Keratinocyte (primary cell): ENCODE measurements around the gene UBE2K. TPM values are rescaled to one million over a fixed set of nuclear protein-coding genes. Genes with fewer than 3 reads are reported as not detected.
A peak's percentile ranks its signal among the peaks of the same experiment; 100 is the strongest.
"Not testable (repeated sequence)": the region's sequence is repeated elsewhere in the genome, so short reads cannot be mapped to it uniquely, and the experiment has no call there.

ENCODE experiments used
- DNase-seq: peaks from one replicate; pipeline ENCODE4 v3.0.0-alpha.2; 2011; ENCODE audit warnings: low read depth, missing footprints, low spot score
- FAIRE-seq: peaks from 2 replicates; lab custom pipeline; 2011; peaks lifted over from hg19 to GRCh38; lab: Jason Lieb, UNC
- H2AFZ ChIP-seq: 2 replicates; pipeline ENCODE4 v1.6.0; 2012; ENCODE audit warnings: low read length, control low read depth, inconsistent platforms; ENCODE audit not compliant: control insufficient read depth
- H3K27ac ChIP-seq: 2 replicates; pipeline ENCODE4 v1.5.1; 2011; ENCODE audit warnings: low read length; ENCODE audit not compliant: control insufficient read depth, insufficient read depth
- H3K27me3 ChIP-seq: 3 replicates; pipeline ENCODE4 v1.6.0; 2011; ENCODE audit warnings: low read length; ENCODE audit not compliant: control insufficient read depth, insufficient read depth; ENCODE audit errors: extremely low read depth
- H3K36me3 ChIP-seq, 2 experiments: 2 replicates in 1 of 2; 3 replicates in 1 of 2; pipeline ENCODE4 v1.5.1; 2011; ENCODE audit warnings: low read length in 2 of 2, mild to moderate bottlenecking in 1 of 2; ENCODE audit not compliant: control insufficient read depth in 2 of 2, insufficient read depth in 2 of 2; ENCODE audit errors: extremely low read depth in 1 of 2
- H3K4me1 ChIP-seq: 3 replicates; pipeline ENCODE4 v1.5.1; 2011; ENCODE audit warnings: low read length; ENCODE audit not compliant: control insufficient read depth, insufficient read depth; ENCODE audit errors: extremely low read depth
- H3K4me2 ChIP-seq: 3 replicates; pipeline ENCODE4 v1.6.0; 2011; ENCODE audit warnings: low read depth, low read length; ENCODE audit not compliant: control insufficient read depth, insufficient read depth; ENCODE audit errors: extremely low read depth
- H3K4me3 ChIP-seq, 3 experiments: fragments of 200-600 bp in 1 of 3; sonication (generic) in 1 of 3; 2 replicates in 2 of 3; 3 replicates in 1 of 3; pipeline ENCODE4 v1.5.1; 2011 to 2016; ENCODE audit warnings: low read length in 3 of 3, mild to moderate bottlenecking in 3 of 3, control low read depth in 2 of 3, inconsistent platforms in 1 of 3, low read depth in 1 of 3, mixed read lengths in 1 of 3, mixed run types in 1 of 3, moderate library complexity in 1 of 3; ENCODE audit not compliant: control insufficient read depth in 2 of 3, insufficient read depth in 2 of 3; ENCODE audit errors: extremely low read depth in 1 of 3
- H3K79me2 ChIP-seq: 2 replicates; pipeline ENCODE4 v1.6.0; 2012; ENCODE audit warnings: low read length; ENCODE audit not compliant: control insufficient read depth, insufficient read depth
- H3K9ac ChIP-seq: 3 replicates; pipeline ENCODE4 v1.6.0; 2011; ENCODE audit warnings: low read length; ENCODE audit not compliant: control insufficient read depth, insufficient read depth; ENCODE audit errors: extremely low read depth
- H3K9me1 ChIP-seq: 3 replicates; pipeline ENCODE4 v1.6.0; 2011; ENCODE audit warnings: low read length; ENCODE audit not compliant: control insufficient read depth, insufficient read depth; ENCODE audit errors: extremely low read depth
- H3K9me3 ChIP-seq: 2 replicates; pipeline ENCODE4 v1.5.1; 2012; ENCODE audit warnings: low read depth, low read length; ENCODE audit not compliant: control insufficient read depth
- H4K20me1 ChIP-seq: 3 replicates; pipeline ENCODE4 v1.6.0; 2011; ENCODE audit warnings: low read length; ENCODE audit not compliant: control insufficient read depth, insufficient read depth; ENCODE audit errors: extremely low read depth
- EZH2 ChIP-seq: IDR thresholded peaks from one replicate; pipeline ENCODE4 v1.6.1; 2012; ENCODE audit warnings: inconsistent platforms, mild to moderate bottlenecking, low read length, moderate library complexity
- dilution Hi-C: fragments of 300-500 bp; cut with MboI; formaldehyde crosslinking; loops from one replicate; pipeline ENCODE4 v1.7.0; 2020; ENCODE audit warnings: low sequenced_read_pairs; ENCODE audit not compliant: extremely low pct_ligation_motif_present
- polyA plus RNA-seq, 5 experiments: library from polyadenylated mRNA; depleted of rRNA in 3 of 5; stranded (reverse) in 3 of 5; stranded (forward) in 1 of 5; unstranded in 1 of 5; fragments of >200 nt; gene quantifications; 1 replicate in 1 of 5; 2 replicates in 3 of 5; 3 replicates in 1 of 5; pipeline versions ENCODE4 v1.2.1 to v1.2.3, GENCODE V29; 2011 to 2012; ENCODE audit warnings: missing spikeins in 2 of 5, low read depth in 1 of 5, low replicate concordance in 1 of 5
- TF ChIP-seq, protein P1 (sequence below), 3 experiments: IDR thresholded peaks in 1 of 3; conservative IDR thresholded peaks in 1 of 3; optimal IDR thresholded peaks in 1 of 3; 2 replicates in 2 of 3; 3 replicates in 1 of 3; pipeline versions ENCODE3 to v1.5.1; 2011; ENCODE audit warnings: low read length in 3 of 3, mild to moderate bottlenecking in 3 of 3, moderate library complexity in 2 of 3, control low read depth in 1 of 3, inconsistent platforms in 1 of 3; ENCODE audit not compliant: insufficient read depth in 2 of 3; ENCODE audit errors: extremely low read depth in 1 of 3

The UBE2K gene
- polyA plus RNA-seq, 1 donor (not counting 4 experiments of a cell fraction or from before 2014, with no cell fraction given): 163 TPM

DNA sequence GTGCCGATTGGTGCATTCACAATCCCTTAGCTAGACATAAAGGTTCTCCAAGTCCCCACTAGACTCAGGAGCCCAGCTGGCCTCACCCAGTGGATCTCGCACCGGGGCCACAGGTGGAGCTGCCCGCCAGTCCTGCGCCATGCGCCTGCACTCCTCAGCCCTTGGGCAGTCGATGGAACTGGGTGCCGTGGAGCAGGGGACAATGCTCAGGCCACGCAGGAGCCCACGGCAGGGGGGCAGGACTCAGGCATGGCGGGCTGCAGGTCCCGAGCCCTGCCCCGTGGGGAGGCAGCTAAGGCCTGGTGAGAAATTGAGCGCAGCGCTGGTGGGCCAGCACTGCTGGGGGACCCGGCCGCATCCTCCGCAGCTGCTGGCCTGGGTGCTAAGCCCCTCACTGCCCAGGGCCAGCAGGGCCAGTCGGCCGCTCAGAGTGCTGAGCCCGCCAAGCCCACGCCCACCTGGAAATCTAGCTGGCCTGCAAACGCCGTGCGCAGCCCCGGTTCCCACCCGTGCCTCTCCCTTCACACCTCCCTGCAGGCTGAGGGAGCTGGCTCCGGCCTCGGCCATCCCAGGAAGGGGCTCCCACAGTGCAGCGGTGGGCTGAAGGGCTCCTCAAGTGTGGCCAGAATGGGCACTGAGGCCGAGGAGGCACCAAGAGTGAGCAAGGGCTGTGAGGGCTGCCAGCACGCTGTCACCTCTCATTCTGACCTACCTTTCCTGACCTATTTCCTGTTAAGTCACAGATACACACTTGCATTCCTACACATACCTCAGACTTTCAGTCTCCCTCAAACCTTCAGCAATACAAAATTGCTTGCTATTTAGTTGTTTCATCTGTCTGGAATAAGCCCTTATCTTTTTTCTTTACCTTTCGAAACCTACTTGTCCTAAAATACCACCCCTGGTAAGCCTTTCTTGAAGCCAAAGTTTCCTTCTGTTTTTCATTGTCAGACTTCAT lies 20.7 kb downstream of the UBE2K start:
- H2AFZ ChIP-seq: no peak overlapping the region
- no peaks in the 10 kb centered on the region for H3K9me3 ChIP-seq
- H4K20me1 ChIP-seq: peaks cover 18% of the 10 kb centered on the region
- dilution Hi-C loops: no loop called here
- H3K27me3 ChIP-seq: no peaks in the 10 kb centered on the region
- no peaks in the 10 kb centered on the region for H3K9me1 ChIP-seq
- H3K4me3 ChIP-seq: no peak overlapping the region
- H3K36me3 ChIP-seq: peaks cover 3 to 5% of the 10 kb centered on the region in 2 experiments
- no peaks in the 10 kb centered on the region for H3K4me1 ChIP-seq
- no peak for TF ChIP-seq EZH2
- TF ChIP-seq, protein P1, sequence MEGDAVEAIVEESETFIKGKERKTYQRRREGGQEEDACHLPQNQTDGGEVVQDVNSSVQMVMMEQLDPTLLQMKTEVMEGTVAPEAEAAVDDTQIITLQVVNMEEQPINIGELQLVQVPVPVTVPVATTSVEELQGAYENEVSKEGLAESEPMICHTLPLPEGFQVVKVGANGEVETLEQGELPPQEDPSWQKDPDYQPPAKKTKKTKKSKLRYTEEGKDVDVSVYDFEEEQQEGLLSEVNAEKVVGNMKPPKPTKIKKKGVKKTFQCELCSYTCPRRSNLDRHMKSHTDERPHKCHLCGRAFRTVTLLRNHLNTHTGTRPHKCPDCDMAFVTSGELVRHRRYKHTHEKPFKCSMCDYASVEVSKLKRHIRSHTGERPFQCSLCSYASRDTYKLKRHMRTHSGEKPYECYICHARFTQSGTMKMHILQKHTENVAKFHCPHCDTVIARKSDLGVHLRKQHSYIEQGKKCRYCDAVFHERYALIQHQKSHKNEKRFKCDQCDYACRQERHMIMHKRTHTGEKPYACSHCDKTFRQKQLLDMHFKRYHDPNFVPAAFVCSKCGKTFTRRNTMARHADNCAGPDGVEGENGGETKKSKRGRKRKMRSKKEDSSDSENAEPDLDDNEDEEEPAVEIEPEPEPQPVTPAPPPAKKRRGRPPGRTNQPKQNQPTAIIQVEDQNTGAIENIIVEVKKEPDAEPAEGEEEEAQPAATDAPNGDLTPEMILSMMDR (optimal IDR thresholded peaks at IDR 0.05 in 1 of 3, IDR thresholded peaks at IDR 0.05 in 1 of 3, conservative IDR thresholded peaks at IDR 0.05 in 1 of 3; ENCODE audit: extremely low read depth in 1 of 3, insufficient read depth in 2 of 3, low read length in 3 of 3): no peak
- peaks cover 95% of the 10 kb centered on the region for H3K79me2 ChIP-seq
- H3K4me2 ChIP-seq: no peak overlapping the region
- H3K9ac ChIP-seq: no peak overlapping the region
- FAIRE-seq (no peak), DNase-seq (no peak)
- H3K27ac ChIP-seq: no peak overlapping the region

DNA sequence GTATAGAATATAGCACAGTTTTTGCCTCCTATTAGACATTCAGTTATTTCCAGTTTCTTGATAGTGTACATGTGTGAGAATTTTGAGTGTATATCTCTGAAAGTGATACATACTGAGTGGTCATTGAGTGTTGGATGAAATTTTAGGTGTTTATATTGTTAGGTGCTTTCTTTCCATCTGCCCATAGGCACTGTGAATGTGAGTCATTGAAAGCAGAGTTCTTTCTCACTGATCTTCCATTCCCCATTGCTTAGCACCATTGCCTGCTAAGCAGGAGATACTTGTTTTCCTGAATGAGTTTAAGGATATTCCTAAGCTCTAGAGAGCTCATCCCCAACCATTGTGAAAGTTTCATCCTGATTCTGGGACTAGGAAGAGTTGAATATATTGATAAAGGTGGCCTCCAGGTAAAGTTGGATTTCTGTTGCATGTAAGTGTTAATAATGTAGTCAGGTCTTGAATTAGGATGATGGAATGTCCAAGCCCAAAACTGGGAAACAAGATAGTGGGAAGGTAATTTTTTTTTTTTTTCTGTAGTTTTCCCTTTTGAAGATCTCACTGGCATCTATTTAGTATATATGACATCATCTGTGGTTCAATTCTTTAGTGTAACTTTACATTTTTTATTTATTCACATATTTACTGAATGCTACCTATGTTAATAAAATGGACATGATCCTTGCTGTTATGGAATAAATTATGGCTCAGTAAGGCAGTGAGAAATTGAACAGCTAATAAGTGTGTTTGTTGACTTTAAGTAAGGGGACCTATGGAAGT lies 22.1 kb downstream of the UBE2K start:
- peak; percentile 23 for FAIRE-seq
- Histone ChIP-seq H3K27ac (no peak overlapping the region), H3K4me3 (no peak overlapping the region), H3K79me2 (peaks cover 97% of the 10 kb centered on the region), H3K9me3 (no peaks in the 10 kb centered on the region), H3K36me3 (peaks cover 2 to 3% of the 10 kb centered on the region in 2 experiments), H2AFZ (no peak overlapping the region), H3K9ac (no peak overlapping the region), H4K20me1 (peaks cover 15% of the 10 kb centered on the region), H3K9me1 (no peaks in the 10 kb centered on the region), H3K4me2 (no peak overlapping the region), H3K27me3 (no peaks in the 10 kb centered on the region), H3K4me1 (no peaks in the 10 kb centered on the region)
- dilution Hi-C loops: no loop called here
- DNase-seq: no peak
- TF ChIP-seq, protein P1 (optimal IDR thresholded peaks at IDR 0.05 in 1 of 3, IDR thresholded peaks at IDR 0.05 in 1 of 3, conservative IDR thresholded peaks at IDR 0.05 in 1 of 3; ENCODE audit: extremely low read depth in 1 of 3, insufficient read depth in 2 of 3, low read length in 3 of 3): no peak
- no peak for TF ChIP-seq EZH2

DNA sequence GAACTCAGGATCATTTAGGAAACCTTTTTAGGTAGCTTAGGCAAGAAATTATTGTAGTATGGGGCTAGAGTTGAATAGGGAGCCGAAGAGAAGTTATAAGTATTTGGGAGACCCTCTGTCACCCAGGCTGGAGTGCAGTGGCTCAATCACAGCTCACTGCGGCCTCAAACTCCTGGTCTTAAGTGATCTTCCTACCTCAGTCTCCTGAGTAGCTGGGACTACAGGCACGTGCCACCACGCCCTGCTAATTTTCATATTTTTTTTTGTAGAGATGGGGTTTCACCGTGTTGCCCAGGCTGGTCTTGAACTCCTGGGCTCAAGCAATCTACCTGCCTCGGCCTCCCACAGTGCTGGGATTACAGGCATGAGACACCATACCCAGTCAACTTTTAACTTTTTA lies 23.3 kb downstream of the UBE2K start:
- H3K4me1 ChIP-seq, H3K9ac ChIP-seq, H3K27me3 ChIP-seq, FAIRE-seq, H3K9me1 ChIP-seq, H3K36me3 ChIP-seq, DNase-seq, H2AFZ ChIP-seq, H3K27ac ChIP-seq, H3K9me3 ChIP-seq, H3K4me3 ChIP-seq, dilution Hi-C loops, H3K4me2 ChIP-seq: not testable (repeated sequence)
- peaks cover 20% of the 10 kb centered on the region for H4K20me1 ChIP-seq
- peaks cover 98% of the 10 kb centered on the region for H3K79me2 ChIP-seq
